ENCODE measurements around the gene SERP2.

DNA sequence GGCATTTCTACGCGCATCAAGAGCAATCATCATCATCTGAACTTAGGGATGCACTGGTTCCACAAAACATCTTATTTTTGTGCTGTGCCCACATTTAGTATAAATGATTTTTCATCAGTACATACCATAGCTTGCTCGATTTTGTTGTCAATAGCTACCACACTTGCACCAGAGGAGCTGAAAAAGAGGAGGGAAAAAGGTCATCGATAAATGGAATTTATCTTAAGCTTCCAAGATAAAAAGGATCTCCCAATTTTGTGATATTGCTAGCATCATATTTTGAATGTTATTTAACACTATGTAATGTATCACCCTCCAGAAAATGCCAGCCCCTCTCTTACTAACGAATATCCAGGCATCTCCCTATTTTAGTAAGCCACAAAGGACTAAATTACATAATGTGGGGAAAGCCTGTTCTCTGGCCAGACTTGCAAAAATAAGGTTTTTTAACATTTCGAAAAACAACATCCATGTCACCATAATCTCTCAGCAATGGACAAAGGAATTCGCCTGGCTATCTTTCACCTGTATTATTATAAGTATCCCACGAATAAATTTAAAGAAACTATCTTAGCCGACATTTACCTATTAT, 62.4 kb downstream of the SERP2 start:
- TF ChIP-seq IKZF1 (conservative IDR thresholded peaks at IDR 0.05), result no peak
- TF ChIP-seq, protein P1, sequence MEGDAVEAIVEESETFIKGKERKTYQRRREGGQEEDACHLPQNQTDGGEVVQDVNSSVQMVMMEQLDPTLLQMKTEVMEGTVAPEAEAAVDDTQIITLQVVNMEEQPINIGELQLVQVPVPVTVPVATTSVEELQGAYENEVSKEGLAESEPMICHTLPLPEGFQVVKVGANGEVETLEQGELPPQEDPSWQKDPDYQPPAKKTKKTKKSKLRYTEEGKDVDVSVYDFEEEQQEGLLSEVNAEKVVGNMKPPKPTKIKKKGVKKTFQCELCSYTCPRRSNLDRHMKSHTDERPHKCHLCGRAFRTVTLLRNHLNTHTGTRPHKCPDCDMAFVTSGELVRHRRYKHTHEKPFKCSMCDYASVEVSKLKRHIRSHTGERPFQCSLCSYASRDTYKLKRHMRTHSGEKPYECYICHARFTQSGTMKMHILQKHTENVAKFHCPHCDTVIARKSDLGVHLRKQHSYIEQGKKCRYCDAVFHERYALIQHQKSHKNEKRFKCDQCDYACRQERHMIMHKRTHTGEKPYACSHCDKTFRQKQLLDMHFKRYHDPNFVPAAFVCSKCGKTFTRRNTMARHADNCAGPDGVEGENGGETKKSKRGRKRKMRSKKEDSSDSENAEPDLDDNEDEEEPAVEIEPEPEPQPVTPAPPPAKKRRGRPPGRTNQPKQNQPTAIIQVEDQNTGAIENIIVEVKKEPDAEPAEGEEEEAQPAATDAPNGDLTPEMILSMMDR (IDR thresholded peaks at IDR 0.05 in 2 of 3, conservative IDR thresholded peaks at IDR 0.05 in 1 of 3; ENCODE audit: control insufficient read depth in 2 of 3, extremely low read depth in 1 of 3, insufficient read depth in 1 of 3, low read depth in 3 of 3, low read length in 3 of 3), result no peak
- TF ChIP-seq FOXM1 (IDR thresholded peaks at IDR 0.05; ENCODE audit: low read depth, low read length), result no peak
- TF ChIP-seq EZH2 (IDR thresholded peaks at IDR 0.05; ENCODE audit: borderline replicate concordance, control insufficient read depth, low read depth, low read length), result no peak

Data from GM12878 (cell line).